ENCODE data around the gene PRICKLE2.

The PRICKLE2 gene

DNA sequence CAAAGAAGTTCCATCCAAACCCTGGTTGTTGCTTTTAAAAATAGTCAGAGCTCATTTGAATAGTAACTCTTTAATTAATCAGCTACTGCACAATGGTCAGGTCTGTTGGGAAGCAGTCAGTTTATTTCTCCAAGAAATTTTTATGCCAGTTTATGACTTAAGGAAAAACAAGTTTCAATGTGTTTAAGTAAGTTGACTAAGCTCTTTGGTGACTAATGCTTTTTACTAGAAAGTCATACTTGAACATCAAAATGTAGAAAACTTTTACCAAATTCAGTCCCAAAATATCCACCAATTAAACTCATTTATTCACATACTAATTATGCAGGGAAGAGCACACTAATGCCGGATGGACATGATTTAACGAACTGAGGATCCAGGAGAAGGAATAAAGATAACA is 22.1 kb downstream of the PRICKLE2 start:
- TF ChIP-seq ZFX (IDR thresholded peaks at IDR 0.05; ENCODE audit: borderline replicate concordance) = no peak
- TF ChIP-seq, protein P1, sequence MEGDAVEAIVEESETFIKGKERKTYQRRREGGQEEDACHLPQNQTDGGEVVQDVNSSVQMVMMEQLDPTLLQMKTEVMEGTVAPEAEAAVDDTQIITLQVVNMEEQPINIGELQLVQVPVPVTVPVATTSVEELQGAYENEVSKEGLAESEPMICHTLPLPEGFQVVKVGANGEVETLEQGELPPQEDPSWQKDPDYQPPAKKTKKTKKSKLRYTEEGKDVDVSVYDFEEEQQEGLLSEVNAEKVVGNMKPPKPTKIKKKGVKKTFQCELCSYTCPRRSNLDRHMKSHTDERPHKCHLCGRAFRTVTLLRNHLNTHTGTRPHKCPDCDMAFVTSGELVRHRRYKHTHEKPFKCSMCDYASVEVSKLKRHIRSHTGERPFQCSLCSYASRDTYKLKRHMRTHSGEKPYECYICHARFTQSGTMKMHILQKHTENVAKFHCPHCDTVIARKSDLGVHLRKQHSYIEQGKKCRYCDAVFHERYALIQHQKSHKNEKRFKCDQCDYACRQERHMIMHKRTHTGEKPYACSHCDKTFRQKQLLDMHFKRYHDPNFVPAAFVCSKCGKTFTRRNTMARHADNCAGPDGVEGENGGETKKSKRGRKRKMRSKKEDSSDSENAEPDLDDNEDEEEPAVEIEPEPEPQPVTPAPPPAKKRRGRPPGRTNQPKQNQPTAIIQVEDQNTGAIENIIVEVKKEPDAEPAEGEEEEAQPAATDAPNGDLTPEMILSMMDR (IDR thresholded peaks at IDR 0.05) = no peak

DNA sequence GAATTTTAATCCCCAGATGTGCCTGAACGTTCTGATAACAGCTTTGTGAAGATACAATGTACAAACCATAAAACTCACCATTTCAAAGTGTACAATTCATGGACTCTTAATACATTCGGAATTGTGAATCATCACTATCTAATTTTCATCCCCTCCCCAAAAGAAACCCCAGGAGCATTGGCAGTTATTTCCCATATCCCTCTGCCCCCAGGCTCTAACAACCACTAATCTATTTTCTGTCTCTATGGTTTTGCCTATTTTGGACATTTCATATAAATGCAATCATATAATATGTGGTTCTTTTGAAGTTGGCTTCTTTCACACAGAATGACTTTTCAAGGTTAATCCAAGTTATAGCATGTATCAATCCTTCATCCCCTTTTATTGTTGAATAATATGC is 25.3 kb downstream of the PRICKLE2 start:
- TF ChIP-seq ZFX (IDR thresholded peaks at IDR 0.05; ENCODE audit: borderline replicate concordance) = no peak
- TF ChIP-seq, protein P1 (IDR thresholded peaks at IDR 0.05) = no peak
- no peak overlapping the region for H3K27ac ChIP-seq

More for the DNA sequence above, 22.1 kb downstream of the PRICKLE2 start:
- H3K27ac ChIP-seq = no peak overlapping the region

DNA sequence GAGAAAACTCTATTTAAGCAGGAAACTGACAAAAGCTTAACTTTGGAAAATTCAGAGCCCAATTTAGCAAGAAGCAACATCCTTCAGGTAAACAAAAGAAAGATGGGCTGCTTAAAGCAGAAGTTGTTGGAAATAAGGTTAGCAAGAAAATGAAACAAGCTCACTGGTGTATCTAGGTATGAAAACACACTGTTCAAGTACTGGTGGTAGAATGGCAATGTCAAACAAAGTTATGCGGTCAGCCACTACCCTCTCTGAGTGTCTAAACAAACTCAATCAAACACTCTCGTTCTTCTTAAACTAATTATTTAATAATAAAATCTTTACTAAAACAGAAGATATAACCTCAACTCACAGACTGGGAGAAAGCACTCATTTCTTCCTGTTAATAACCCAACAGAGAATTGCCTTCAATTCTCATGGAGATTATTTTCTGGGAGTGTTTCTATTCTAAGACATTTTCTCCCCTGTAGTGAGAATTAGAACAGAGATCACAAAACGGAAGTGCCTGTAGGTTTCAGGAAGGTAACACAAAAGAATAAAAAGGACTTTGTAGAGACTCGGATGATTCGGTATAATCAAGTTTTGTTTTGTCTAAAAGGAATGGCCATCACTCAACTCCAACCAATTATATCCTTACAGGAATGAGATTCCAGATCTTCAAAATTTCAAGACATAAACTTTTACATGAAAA is 28.9 kb downstream of the PRICKLE2 start:
- TF ChIP-seq, protein P1 (IDR thresholded peaks at IDR 0.05) = no peak
- no peak for TF ChIP-seq ZFX (IDR thresholded peaks at IDR 0.05; ENCODE audit: borderline replicate concordance)
- no peak overlapping the region for H3K27ac ChIP-seq

DNA sequence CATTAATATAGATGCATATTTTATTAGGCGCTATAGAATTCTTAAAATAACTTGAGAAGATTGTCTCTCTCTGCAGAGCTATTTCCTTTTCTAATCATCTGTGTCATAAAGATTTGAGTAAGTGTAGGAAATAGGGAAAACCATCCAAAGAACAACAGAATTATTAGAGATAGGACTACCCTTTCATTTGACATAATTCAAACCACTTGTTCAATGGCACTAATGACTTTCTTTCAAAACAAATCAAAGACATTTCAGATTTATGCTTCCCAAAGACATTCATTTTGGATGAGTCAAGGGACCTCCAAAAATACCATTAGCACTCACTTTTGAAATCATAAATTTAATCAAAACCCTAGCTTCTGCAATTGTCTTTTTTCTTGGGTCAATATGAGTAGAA is 29.5 kb downstream of the PRICKLE2 start:
- TF ChIP-seq ZFX (IDR thresholded peaks at IDR 0.05; ENCODE audit: borderline replicate concordance) = no peak
- TF ChIP-seq, protein P1 (IDR thresholded peaks at IDR 0.05) = no peak
- H3K27ac ChIP-seq = no peak overlapping the region

DNA sequence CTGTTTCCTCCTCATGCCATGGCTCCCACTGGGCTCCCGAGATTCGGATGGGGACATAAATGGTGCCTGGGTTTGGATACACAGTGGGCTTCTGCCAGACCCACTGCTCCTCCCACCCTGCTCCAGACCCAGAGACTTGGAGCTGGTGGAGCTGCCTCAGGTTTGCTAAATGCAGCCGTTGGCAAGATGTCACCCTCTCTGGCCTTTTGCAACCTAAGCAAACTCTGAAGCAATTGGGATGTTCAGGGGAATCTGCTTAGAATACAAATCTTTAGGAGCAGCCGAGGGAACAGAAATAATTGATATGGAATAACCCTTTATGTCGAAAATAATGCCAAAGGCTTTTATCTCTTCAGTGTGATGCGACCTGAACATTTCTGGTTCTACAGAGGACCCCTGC is 33.4 kb downstream of the PRICKLE2 start:
- no peak overlapping the region for H3K27ac ChIP-seq
- no peak for TF ChIP-seq ZFX (IDR thresholded peaks at IDR 0.05; ENCODE audit: borderline replicate concordance)
- TF ChIP-seq, protein P1 (IDR thresholded peaks at IDR 0.05) = no peak

DNA sequence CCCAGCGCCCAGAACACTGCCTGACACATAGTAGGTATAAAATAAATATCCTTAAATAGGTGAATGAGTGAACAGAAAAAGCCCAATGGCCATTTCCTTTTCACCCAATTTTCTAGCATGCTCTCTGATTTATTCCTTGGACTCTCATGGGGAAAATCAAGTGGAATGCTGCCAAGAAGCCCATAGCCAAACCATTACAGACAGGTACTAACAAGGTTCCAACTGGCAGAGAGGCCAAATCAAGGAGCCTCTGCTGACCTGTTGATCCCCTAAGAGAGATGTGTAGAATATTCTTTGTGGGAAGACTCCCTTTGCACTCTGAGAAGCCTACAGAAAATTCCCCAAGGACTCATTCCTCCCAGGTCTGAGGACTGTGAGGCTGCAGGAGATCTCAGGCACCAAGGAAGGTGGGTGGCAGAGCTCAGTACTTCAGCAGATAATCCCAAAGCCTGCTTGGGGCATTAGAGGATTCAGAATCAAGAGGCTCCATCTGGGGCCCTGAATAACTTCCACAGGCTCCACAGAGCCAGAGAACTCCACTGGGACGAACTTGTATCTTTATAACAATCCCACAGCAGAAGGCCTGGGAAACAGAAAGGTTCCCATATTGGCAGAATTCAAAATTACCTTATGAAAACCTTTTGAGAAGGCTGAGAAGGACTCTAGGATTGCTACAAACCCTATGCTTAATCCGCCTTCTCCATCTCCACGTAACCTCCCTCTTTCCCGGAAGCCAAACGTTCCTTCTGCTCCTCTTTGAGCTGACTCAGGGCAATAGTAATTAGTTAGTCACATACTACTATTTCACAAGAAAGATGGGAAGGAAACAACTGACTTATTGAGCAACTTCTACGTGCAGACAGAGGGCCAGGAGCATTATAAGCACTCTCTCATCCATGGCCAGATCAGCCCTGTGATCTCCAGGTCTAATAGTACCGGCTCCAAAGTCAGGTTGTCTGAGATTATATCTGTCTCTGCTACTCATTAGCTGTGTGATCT is 34.5 kb downstream of the PRICKLE2 start:
- H3K27ac ChIP-seq = no peak overlapping the region
- TF ChIP-seq, protein P1 (IDR thresholded peaks at IDR 0.05) = no peak
- TF ChIP-seq ZFX (IDR thresholded peaks at IDR 0.05; ENCODE audit: borderline replicate concordance) = no peak
